ENCODE measurements around the gene TRIM16. TPM values are rescaled to one million over a fixed set of nuclear protein-coding genes. Genes with fewer than 3 reads are reported as not detected.

TRIM16 gene
- total RNA-seq, 4 donors from 2014 or later: 12.4 to 17.8 (median 17.2) TPM

Small RNA genes within 50 kb of the gene (small RNA-seq; reads per million reads assigned to genes)
- gene AC005838.1 (0 reads per million in 2 donors), gene ZNF29P (0 reads per million in 2 donors)

Other genes starting within 250 kb of the TRIM16 start
- gene CDRT4, start 216.7 kb downstream of the TRIM16 start, total RNA-seq: 10 to 100 TPM in 3 of 4 donors, not detected in 1; 17.9 to 28.5 (median 26.4) TPM
- gene TVP23C, start 120.8 kb downstream of the TRIM16 start, total RNA-seq: 10 to 100 TPM; 17.3 to 53.2 (median 31.0) TPM
- 1 to 10 TPM in 2 of 4 donors, under 1 TPM in 2; 0.53 to 9.9 (median 4.6) TPM for gene FBXW10B, start 64.6 kb downstream of the TRIM16 start, total RNA-seq
- gene ZNF286A, start 15.4 kb upstream of the TRIM16 start, total RNA-seq: 10 to 100 TPM in 2 of 4 donors, 1 to 10 TPM in 2; 4.6 to 34.7 (median 7.8) TPM
- gene TBC1D26, start 48.0 kb upstream of the TRIM16 start, total RNA-seq: under 1 TPM in 1 of 4 donors, not detected in 3; 0.28 TPM

Measured in Peyer's patch (tissue), 4 donors.